ENCODE measurements around the gene CRTC2.
"Not testable (repeated sequence)": the region's sequence is repeated elsewhere in the genome, so short reads cannot be mapped to it uniquely, and the experiment has no call there.

Gene CRTC2

GRCh38 chr1:153916297-153916696 is 42.1 kb downstream of the CRTC2 start:
- H4K20me1 ChIP-seq (ENCODE audit: insufficient read depth), result peaks cover 57% of the 10 kb centered on the region
- TF ChIP-seq, protein P1, sequence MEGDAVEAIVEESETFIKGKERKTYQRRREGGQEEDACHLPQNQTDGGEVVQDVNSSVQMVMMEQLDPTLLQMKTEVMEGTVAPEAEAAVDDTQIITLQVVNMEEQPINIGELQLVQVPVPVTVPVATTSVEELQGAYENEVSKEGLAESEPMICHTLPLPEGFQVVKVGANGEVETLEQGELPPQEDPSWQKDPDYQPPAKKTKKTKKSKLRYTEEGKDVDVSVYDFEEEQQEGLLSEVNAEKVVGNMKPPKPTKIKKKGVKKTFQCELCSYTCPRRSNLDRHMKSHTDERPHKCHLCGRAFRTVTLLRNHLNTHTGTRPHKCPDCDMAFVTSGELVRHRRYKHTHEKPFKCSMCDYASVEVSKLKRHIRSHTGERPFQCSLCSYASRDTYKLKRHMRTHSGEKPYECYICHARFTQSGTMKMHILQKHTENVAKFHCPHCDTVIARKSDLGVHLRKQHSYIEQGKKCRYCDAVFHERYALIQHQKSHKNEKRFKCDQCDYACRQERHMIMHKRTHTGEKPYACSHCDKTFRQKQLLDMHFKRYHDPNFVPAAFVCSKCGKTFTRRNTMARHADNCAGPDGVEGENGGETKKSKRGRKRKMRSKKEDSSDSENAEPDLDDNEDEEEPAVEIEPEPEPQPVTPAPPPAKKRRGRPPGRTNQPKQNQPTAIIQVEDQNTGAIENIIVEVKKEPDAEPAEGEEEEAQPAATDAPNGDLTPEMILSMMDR (conservative IDR thresholded peaks at IDR 0.05; ENCODE audit: low read depth, low read length), result no peak
- peaks cover 67% of the 10 kb centered on the region for H3K4me1 ChIP-seq (ENCODE audit: low read depth, poor library complexity, severe bottlenecking)
- peaks cover 100% of the 10 kb centered on the region for H3K79me2 ChIP-seq (ENCODE audit: insufficient read depth, low read depth)
- no peak overlapping the region for H3K4me2 ChIP-seq
- no peak overlapping the region for H3K4me3 ChIP-seq (IDR thresholded peaks at IDR 0.05; ENCODE audit: insufficient read depth, low read depth, low read length)
- H3K36me3 ChIP-seq (ENCODE audit: insufficient read depth), result no peaks in the 10 kb centered on the region
- no peaks in the 10 kb centered on the region for H3K27me3 ChIP-seq (ENCODE audit: insufficient read depth, low read depth)
- H3K27ac ChIP-seq, result no peak overlapping the region
- no peak overlapping the region for H3K9ac ChIP-seq
- H2AFZ ChIP-seq (ENCODE audit: low read depth), result no peak overlapping the region

- Histone ChIP-seq H3K27me3 (ENCODE audit: insufficient read depth, low read depth) (no peaks in the 10 kb centered on the region), H3K9ac (no peak overlapping the region), H3K27ac (no peak overlapping the region), H3K4me1 (ENCODE audit: low read depth, poor library complexity, severe bottlenecking) (peaks cover 31% of the 10 kb centered on the region), H4K20me1 (ENCODE audit: insufficient read depth) (peaks cover 33% of the 10 kb centered on the region), H2AFZ (ENCODE audit: low read depth) (no peak overlapping the region), H3K79me2 (ENCODE audit: insufficient read depth, low read depth) (peaks cover 99% of the 10 kb centered on the region), H3K36me3 (ENCODE audit: insufficient read depth) (no peaks in the 10 kb centered on the region), H3K4me2 (no peak overlapping the region), H3K4me3 (IDR thresholded peaks at IDR 0.05; ENCODE audit: insufficient read depth, low read depth, low read length) (no peak overlapping the region)
- TF ChIP-seq, protein P1 (conservative IDR thresholded peaks at IDR 0.05; ENCODE audit: low read depth, low read length), result no peak
Measured at GRCh38 chr1:153912349-153912748, 46.1 kb downstream of the CRTC2 start.

DNA sequence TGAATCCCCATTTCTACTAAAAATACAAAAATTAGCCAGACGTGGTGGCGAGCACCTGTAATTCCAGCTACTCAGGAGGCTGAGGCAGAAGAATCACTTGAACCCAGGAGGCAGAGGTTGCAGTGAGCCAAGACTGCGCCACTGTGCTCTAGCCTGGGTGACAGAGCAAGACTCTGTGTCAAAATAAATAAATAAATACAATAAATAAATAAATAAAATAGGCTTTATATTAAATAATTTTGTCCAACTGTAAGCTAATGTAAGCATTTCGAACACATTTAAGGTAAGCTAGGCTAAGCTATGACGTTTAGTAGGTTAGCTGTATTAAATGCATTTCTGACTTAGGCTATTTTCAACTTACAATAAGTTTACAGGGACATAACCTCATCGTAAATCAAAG is 47.9 kb downstream of the CRTC2 start:
- Histone ChIP-seq H4K20me1 (ENCODE audit: insufficient read depth) (peaks cover 41% of the 10 kb centered on the region), H3K4me1 (ENCODE audit: low read depth, poor library complexity, severe bottlenecking) (peaks cover 34% of the 10 kb centered on the region), H3K79me2 (ENCODE audit: insufficient read depth, low read depth) (peaks cover 99% of the 10 kb centered on the region)
- not testable (repeated sequence) for H3K36me3 ChIP-seq (ENCODE audit: insufficient read depth); H3K9ac ChIP-seq; H3K27ac ChIP-seq; H3K27me3 ChIP-seq (ENCODE audit: insufficient read depth, low read depth); H3K4me3 ChIP-seq (IDR thresholded peaks at IDR 0.05; ENCODE audit: insufficient read depth, low read depth, low read length); H3K4me2 ChIP-seq; H2AFZ ChIP-seq (ENCODE audit: low read depth)

DNA sequence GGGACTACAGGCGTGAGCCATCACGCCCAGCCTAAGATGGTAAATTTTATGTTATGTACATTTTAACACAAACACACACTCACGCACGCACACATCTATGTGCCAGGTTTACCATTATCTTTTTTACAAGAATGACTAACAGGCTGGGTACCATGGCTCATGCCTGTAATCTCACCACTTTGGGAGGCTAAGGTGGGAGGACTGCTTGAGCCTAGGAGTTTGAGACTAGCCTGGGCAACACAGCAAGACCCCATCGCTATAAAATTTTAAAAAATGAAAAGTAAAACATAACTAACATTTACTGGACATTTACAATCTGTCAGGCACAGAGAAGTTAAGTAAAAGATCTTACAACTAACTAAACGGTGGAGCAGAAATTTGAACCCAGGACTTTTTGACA is 50.3 kb downstream of the CRTC2 start:
- H3K4me1 ChIP-seq (ENCODE audit: low read depth, poor library complexity, severe bottlenecking), result peaks cover 40% of the 10 kb centered on the region
- no peaks in the 10 kb centered on the region for H3K27me3 ChIP-seq (ENCODE audit: insufficient read depth, low read depth)
- no peak overlapping the region for H3K27ac ChIP-seq
- H3K9ac ChIP-seq, result no peak overlapping the region
- TF ChIP-seq, protein P1 (conservative IDR thresholded peaks at IDR 0.05; ENCODE audit: low read depth, low read length), result no peak
- H4K20me1 ChIP-seq (ENCODE audit: insufficient read depth), result peaks cover 51% of the 10 kb centered on the region
- no peak overlapping the region for H3K4me3 ChIP-seq (IDR thresholded peaks at IDR 0.05; ENCODE audit: insufficient read depth, low read depth, low read length)
- H3K4me2 ChIP-seq, result no peak overlapping the region
- peaks cover 4% of the 10 kb centered on the region; the same call in 1 of the 2 replicates for H3K36me3 ChIP-seq (ENCODE audit: insufficient read depth)
- H3K79me2 ChIP-seq (ENCODE audit: insufficient read depth, low read depth), result peaks cover 99% of the 10 kb centered on the region
- no peak overlapping the region for H2AFZ ChIP-seq (ENCODE audit: low read depth)

GRCh38 chr1:153907134-153907533 is 51.3 kb downstream of the CRTC2 start:
- Histone ChIP-seq H3K4me3 (IDR thresholded peaks at IDR 0.05; ENCODE audit: insufficient read depth, low read depth, low read length) (no peak overlapping the region), H3K4me1 (ENCODE audit: low read depth, poor library complexity, severe bottlenecking) (peaks cover 36% of the 10 kb centered on the region), H3K27me3 (ENCODE audit: insufficient read depth, low read depth) (no peaks in the 10 kb centered on the region), H3K9ac (no peak overlapping the region), H3K27ac (no peak overlapping the region), H2AFZ (ENCODE audit: low read depth) (no peak overlapping the region), H3K79me2 (ENCODE audit: insufficient read depth, low read depth) (peaks cover 99% of the 10 kb centered on the region), H4K20me1 (ENCODE audit: insufficient read depth) (peaks cover 56% of the 10 kb centered on the region), H3K36me3 (ENCODE audit: insufficient read depth) (peaks cover 4% of the 10 kb centered on the region; the same call in 1 of the 2 replicates), H3K4me2 (no peak overlapping the region)
- TF ChIP-seq, protein P1 (conservative IDR thresholded peaks at IDR 0.05; ENCODE audit: low read depth, low read length), result no peak
